ENCODE data around the gene NAPG. TPM values are rescaled to one million over a fixed set of nuclear protein-coding genes. Genes with fewer than 3 reads are reported as not detected.

Gene NAPG
- 9.4 to 10.6 TPM (median 10.1 TPM) in 5 replicates for total RNA-seq (2022; extraction: Qiagen RNA extraction; ENCODE audit: low read depth)

DNA sequence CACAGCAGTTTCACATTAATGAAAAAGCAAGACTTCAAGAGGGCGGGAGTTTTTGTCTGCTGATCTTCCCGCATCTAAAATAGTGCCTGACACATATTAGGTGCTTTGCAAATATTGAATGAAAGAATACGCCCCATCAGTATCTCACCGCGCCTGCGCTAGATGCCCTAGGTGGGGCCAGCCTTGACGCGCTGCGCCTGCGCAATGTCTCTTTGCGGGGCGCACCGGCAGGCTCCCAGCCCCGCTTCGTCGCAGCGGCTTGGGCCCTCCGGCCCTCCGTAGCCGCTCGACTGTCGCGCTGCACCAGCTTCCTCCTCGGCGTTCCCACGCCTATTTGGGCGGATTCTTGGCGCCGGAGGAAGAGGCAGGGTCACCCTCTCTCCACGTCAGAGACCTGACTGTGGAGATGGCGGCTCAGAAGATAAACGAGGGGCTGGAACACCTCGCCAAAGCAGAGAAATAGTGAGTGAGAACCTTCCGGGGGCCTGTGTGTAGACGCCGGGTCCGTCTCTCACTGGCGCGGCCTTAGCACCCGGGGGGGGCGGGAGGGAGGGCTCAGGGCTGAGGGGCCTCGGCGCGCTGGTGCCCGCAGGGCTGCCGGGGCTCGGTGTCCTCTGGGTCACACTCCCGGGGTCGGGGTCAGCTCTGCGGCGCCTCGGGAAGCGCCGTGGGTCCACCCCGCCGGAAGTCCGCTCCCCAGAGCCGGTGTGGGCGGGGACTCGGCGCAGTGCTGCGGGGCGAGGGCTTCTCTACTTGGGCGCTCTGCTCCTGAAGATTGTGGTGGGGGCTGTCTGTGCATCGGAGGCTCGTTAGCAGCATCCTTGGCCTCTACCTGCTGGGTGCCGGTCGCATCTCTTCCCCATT, at the start of gene NAPG:
Gene NAPG (plus strand): TSS at position 331 of the 864 bp plus-strand sequence. CDS start 76 bp downstream, at position 407.

Other genes starting within 250 kb of the NAPG start
- not detected in 5 replicates for gene APCDD1, start 71.4 kb upstream of the NAPG start, total RNA-seq (2022; extraction: Qiagen RNA extraction; ENCODE audit: low read depth)

All from A549 treated with CpdA at 1 μM for 4 hours (cell line).